Mucosa of stomach (tissue), 1 donor: ENCODE data around the gene IFT57.

Experiments used
- H3K27me3 ChIP-seq: one replicate; pipeline ENCODE4 v1.7.0; 2013; ENCODE audit warnings: mild to moderate bottlenecking, low read length; ENCODE audit not compliant: control insufficient read depth, insufficient read depth
- H3K36me3 ChIP-seq: one replicate; pipeline ENCODE4 v1.7.0; 2013; ENCODE audit warnings: low read length; ENCODE audit not compliant: control insufficient read depth, insufficient read depth
- H3K4me1 ChIP-seq: one replicate; pipeline ENCODE4 v1.7.0; 2013; ENCODE audit warnings: mild to moderate bottlenecking, low read length; ENCODE audit not compliant: control insufficient read depth, insufficient read depth
- H3K4me3 ChIP-seq: one replicate; pipeline ENCODE4 v1.7.0; 2013; ENCODE audit warnings: low read length
- H3K9ac ChIP-seq: one replicate; pipeline ENCODE4 v1.7.0; 2013; ENCODE audit warnings: mild to moderate bottlenecking, low read length, moderate library complexity
- H3K9me3 ChIP-seq: one replicate; pipeline ENCODE4 v1.7.0; 2013; ENCODE audit warnings: mild to moderate bottlenecking, low read length, moderate library complexity; ENCODE audit not compliant: control insufficient read depth
- donor health status: Pancreatic carcinoma.

The IFT57 gene

DNA sequence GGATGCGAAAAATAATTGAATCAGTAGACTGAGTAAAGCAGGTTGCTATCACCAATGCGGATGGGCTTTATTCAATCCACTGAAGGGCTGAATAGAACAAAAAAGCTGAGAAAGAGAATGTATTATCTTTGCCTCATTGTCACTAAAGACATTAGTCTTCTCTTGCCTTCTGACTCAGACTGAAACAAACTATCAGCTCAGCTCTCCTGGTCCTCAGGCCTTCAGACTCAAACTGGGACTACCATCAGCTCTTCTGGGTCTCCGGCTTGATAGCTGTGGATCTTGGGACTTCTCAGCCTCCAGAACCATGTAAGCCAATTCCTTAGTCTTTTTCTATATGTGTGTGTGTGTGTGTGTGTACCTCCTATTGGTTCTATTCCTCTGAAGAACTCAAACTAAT lies 12.6 kb downstream of the IFT57 start:
- no peaks in the 10 kb centered on the region for H3K9me3 ChIP-seq
- no peaks in the 10 kb centered on the region for H3K36me3 ChIP-seq
- no peaks in the 10 kb centered on the region for H3K4me1 ChIP-seq
- no peaks in the 10 kb centered on the region for H3K27me3 ChIP-seq
- no peak overlapping the region for H3K9ac ChIP-seq
- H3K4me3 ChIP-seq, result no peak overlapping the region

DNA sequence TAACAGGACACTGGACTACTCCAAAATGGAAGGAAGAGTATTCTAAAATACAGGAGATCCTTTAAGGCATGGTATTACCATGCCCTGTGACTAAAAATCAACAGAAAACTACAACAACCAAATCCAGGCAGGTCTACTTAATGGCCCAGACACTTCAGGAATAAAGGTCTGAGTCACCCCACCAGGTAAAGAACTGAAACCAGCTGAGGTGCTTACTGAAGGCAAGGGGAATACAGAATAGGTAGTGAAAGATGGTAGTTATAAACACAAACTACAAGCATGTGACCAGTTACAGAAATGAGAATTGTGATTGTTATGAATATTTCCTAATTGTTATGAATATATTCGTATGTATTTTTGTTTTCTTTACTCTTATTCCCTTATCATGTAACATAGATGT lies 13.4 kb downstream of the IFT57 start:
- Histone ChIP-seq H3K4me3 (no peak overlapping the region), H3K9me3 (no peaks in the 10 kb centered on the region), H3K9ac (no peak overlapping the region), H3K36me3 (no peaks in the 10 kb centered on the region), H3K27me3 (no peaks in the 10 kb centered on the region), H3K4me1 (no peaks in the 10 kb centered on the region)

DNA sequence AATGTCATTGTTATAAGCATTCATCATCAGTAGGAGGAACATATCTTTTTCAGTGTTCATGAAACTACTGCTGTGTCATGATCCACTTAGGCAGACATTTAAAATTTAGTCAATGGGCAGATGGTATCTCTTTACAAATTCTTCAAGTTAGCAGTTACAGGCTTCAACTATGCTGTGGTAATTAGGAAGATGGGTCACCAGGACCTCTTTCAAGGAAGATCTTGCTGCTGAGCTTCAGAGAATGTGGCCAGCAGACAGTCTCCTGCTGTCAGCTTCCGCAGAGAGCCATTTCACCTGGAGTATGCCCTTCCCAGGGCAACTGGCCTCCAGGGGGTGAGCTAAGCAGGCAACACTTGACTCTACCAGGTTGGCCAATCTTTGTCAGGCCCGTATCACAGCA lies 19.4 kb downstream of the IFT57 start:
- Histone ChIP-seq H3K9ac (no peak overlapping the region), H3K4me1 (no peaks in the 10 kb centered on the region), H3K27me3 (no peaks in the 10 kb centered on the region), H3K9me3 (no peaks in the 10 kb centered on the region), H3K4me3 (no peak overlapping the region), H3K36me3 (no peaks in the 10 kb centered on the region)

DNA sequence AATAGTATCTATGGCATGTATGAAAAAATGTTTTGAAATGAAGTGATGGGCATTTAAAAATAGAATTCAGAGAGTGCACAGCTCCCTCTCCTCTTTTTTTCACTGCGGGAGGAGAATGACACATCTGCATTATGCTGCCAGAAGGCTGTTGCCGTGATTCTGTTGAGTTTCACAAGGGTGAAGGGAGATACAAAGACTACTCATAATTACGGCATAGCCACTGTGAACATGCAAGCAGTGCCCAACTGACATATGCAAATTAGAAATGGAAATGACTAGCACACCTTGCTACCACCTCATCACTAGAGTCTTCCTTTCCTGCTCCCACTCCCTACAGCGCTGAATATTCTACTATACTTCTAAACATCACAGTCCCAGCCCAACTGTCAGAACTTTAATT lies 20.1 kb downstream of the IFT57 start:
- no peaks in the 10 kb centered on the region for H3K4me1 ChIP-seq
- no peaks in the 10 kb centered on the region for H3K9me3 ChIP-seq
- no peak overlapping the region for H3K4me3 ChIP-seq
- H3K27me3 ChIP-seq, result no peaks in the 10 kb centered on the region
- no peaks in the 10 kb centered on the region for H3K36me3 ChIP-seq
- H3K9ac ChIP-seq, result no peak overlapping the region

DNA sequence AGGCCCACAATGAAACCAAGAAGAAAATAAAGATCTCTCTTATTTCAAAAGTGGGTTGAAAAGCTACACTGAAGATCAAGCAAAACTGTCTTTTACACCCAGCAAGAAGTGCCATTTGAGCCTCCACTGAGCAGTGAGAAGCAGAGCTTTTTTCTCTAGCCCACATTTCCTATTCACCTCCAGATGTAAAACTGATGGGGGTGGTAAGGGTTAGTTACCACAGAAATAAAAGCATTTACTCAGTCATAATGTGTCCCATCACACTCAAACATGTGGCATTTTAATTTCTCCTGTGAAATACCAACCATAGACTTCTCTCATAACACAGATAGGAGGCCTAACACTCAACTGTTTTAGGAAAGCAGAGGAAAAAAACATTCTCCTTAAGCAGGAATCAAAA lies 21.0 kb downstream of the IFT57 start:
- H3K4me1 ChIP-seq, result no peaks in the 10 kb centered on the region
- H3K27me3 ChIP-seq, result no peaks in the 10 kb centered on the region
- no peak overlapping the region for H3K9ac ChIP-seq
- no peaks in the 10 kb centered on the region for H3K36me3 ChIP-seq
- H3K9me3 ChIP-seq, result no peaks in the 10 kb centered on the region
- H3K4me3 ChIP-seq, result no peak overlapping the region

DNA sequence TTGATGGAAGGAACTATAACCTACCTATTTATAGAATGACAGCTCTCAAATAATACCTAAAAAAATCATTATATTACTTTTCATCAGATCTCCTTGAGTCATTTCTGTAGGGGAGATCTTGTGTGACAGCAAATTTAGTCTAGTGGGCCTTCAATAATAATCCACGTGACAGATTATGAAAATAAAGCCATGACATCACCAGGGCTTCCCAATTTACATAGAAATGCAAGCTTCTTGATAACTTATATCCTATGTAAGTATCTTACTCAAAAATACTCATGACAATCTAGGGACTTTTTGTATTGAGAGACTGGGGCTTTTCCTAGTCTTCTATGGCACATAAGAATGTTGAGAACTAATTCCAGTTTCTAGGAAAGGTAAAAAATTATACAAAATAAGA lies 21.6 kb downstream of the IFT57 start:
- no peaks in the 10 kb centered on the region for H3K4me1 ChIP-seq
- H3K9ac ChIP-seq, result no peak overlapping the region
- H3K27me3 ChIP-seq, result no peaks in the 10 kb centered on the region
- no peaks in the 10 kb centered on the region for H3K9me3 ChIP-seq
- no peak overlapping the region for H3K4me3 ChIP-seq
- no peaks in the 10 kb centered on the region for H3K36me3 ChIP-seq

DNA sequence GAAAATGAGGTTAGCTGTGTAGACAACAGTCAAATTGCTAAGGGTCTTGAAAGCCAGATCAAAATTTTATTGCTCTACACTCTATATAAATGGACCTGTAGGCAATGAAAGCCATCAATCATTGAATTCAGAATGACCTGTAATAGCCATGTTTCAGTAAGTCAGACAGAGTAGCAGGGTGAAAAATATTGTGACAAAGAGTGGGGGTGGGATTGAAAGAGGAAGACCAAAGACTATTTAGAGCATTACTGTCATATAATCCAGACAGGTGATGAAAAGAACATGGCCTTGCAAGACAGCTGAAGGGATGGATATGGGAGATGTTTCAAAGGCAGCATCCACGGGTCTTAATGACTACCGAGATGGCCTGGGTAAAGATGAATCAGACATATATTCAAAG lies 22.2 kb downstream of the IFT57 start:
- Histone ChIP-seq H3K27me3 (no peaks in the 10 kb centered on the region), H3K36me3 (no peaks in the 10 kb centered on the region), H3K9ac (no peak overlapping the region), H3K4me1 (no peaks in the 10 kb centered on the region), H3K9me3 (no peaks in the 10 kb centered on the region), H3K4me3 (no peak overlapping the region)

DNA sequence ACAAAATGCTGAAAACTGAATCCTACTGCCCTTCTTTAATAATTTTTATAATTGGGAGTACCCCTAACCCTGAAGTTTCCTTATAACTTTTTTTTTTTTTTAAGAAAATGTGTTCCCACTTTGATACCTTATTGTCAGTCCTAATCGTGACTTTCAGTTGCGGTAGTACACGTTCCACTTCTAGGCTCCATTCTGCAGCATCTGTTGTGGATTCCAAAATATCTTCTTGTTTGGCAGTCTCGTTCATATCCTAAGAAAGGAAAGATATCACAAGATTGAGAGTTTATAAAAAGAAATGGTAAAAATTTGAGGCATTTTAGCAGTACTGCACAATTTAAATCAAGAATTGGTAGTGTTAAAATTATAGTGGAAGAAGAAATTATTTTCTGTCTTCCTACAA lies 30.8 kb downstream of the IFT57 start:
- no peak overlapping the region for H3K4me3 ChIP-seq
- no peaks in the 10 kb centered on the region for H3K27me3 ChIP-seq
- H3K36me3 ChIP-seq, result no peaks in the 10 kb centered on the region

DNA sequence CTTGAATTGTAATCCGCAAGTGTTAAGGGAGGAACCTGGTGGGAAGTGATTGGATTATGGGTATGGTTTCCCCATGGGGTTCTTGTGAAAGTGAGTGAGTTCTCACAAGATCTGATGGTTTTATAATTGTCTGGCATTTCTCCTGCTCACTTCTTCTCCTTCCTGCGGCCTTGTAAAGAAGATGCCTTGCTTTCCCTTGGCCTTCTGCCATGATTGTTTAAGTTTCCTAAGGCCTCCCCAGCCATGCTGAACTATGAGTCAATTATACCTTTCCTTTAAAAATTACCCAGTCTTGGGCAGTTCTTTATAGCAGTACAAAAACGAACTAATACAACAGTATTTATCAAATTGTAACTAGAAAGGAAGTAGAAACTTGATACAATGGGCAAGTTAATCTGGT lies 31.9 kb downstream of the IFT57 start:
- H3K36me3 ChIP-seq, result no peaks in the 10 kb centered on the region

More for the DNA sequence above, 30.8 kb downstream of the IFT57 start:
- no peak overlapping the region for H3K9ac ChIP-seq
- no peaks in the 10 kb centered on the region for H3K4me1 ChIP-seq
- H3K9me3 ChIP-seq, result no peaks in the 10 kb centered on the region

DNA sequence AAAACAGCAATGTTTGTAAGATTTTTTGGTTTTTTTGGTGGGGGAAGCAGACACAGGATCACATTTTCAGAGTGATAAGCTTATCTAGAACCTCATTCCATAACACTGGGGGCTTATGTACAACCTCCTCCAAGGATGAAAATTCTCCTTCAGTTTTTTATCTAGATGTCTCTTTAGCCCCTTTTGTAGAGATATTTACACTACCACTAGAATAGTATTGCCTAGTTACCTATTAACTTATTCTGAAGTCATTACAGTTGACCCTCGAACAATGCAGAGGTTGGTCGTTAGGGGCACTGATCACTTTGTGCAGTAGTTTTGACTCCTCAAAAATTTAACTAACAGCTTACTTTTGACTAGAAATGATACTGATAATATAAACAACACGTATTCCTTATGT lies 32.8 kb downstream of the IFT57 start:
- Histone ChIP-seq H3K9me3 (no peaks in the 10 kb centered on the region), H3K27me3 (no peaks in the 10 kb centered on the region), H3K4me3 (no peak overlapping the region), H3K36me3 (no peaks in the 10 kb centered on the region), H3K9ac (no peak overlapping the region), H3K4me1 (no peaks in the 10 kb centered on the region)

More for the DNA sequence above, 31.9 kb downstream of the IFT57 start:
- H3K4me1 ChIP-seq, result no peaks in the 10 kb centered on the region
- H3K27me3 ChIP-seq, result no peaks in the 10 kb centered on the region
- H3K9ac ChIP-seq, result no peak overlapping the region
- no peak overlapping the region for H3K4me3 ChIP-seq
- no peaks in the 10 kb centered on the region for H3K9me3 ChIP-seq

DNA sequence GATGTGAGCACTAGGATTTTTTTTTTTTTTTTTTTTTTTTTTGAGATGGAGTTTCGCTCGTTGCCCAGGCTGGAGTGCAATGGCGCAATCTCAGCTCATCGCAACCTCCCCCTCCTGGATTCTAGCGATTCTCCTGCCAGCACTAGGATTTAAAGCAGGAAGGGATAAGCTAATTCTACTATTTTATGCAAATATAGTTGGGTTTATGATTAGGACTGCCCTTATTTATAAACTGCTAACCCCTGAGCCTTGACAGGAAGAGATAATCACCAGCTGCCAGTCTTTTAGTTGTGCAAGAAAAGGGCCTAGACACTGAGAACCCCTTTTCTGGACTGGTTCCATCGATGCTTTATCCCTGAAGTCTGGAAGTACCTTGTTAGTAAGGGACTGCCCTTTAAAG lies 36.7 kb downstream of the IFT57 start:
- no peaks in the 10 kb centered on the region for H3K36me3 ChIP-seq
- H3K4me3 ChIP-seq, result no peak overlapping the region
- no peaks in the 10 kb centered on the region for H3K9me3 ChIP-seq
- no peak overlapping the region for H3K9ac ChIP-seq
- no peaks in the 10 kb centered on the region for H3K27me3 ChIP-seq
- no peaks in the 10 kb centered on the region for H3K4me1 ChIP-seq

DNA sequence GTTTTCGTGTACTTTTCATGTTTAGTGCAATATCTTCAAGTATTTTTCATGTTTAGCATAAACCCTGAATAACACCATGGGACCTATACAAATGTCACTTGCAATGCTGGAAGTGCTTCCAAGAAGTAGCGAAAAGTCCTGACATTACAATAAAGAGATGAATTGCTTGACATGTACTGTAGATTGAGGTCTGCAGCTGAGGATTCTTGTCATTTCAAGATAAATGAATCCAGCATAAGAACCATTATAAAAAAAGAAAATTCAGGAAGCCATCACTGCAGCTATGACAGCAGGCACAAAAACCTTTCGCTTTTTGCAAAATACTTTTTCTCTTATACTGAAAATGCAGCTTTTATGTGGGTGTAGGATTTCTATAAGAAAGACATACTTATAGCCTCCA lies 37.4 kb downstream of the IFT57 start:
- Histone ChIP-seq H3K9ac (no peak overlapping the region), H3K27me3 (no peaks in the 10 kb centered on the region), H3K9me3 (no peaks in the 10 kb centered on the region), H3K4me3 (no peak overlapping the region), H3K4me1 (no peaks in the 10 kb centered on the region), H3K36me3 (no peaks in the 10 kb centered on the region)

DNA sequence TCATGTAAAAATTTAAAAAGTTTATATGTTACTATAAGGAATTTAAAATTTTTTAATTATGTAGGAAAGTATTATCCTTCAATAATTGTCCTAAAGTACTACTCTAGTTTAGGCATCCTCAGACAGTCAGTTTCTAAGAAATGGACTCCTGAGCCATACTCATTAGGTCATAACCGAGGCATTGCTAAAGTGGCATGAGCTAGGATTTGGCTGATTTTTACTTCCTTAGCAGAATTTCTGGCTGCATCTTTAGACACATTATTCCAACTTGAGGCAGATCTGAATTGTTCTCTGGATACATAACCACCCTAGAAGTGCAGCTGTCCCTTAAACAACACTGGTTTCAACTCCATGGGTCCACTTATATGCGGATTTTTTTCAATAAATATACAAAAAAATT lies 38.3 kb downstream of the IFT57 start:
- no peaks in the 10 kb centered on the region for H3K9me3 ChIP-seq

More for the DNA sequence above, 38.3 kb downstream of the IFT57 start:
- Histone ChIP-seq H3K4me3 (no peak overlapping the region), H3K27me3 (no peaks in the 10 kb centered on the region), H3K4me1 (no peaks in the 10 kb centered on the region), H3K9ac (no peak overlapping the region), H3K36me3 (no peaks in the 10 kb centered on the region)
